ENCODE data around the gene CELA1.

GRCh38 chr12:51382173-51382572, 35.7 kb upstream of the CELA1 start:
- TF ChIP-seq CTCF (IDR thresholded peaks at IDR 0.05) (no peak), EP300 (IDR thresholded peaks at IDR 0.05) (no peak), POLR2A (IDR thresholded peaks at IDR 0.05) (no peak)
